GM19099 (cell line): ENCODE data around the gene TMEM143.

ENCODE experiments used
- POLR2A ChIP-seq: IDR thresholded peaks from 3 replicates; pipeline ENCODE4 v1.6.1; 2011; ENCODE audit warnings: low read depth; ENCODE audit not compliant: insufficient read length; ENCODE audit errors: extremely low read depth

Gene TMEM143

GRCh38 chr19:48363810-48364597 lies at the start of gene TMEM143, which contains the start of gene SYNGR4:
TMEM143 (minus strand) TSS chr19:48363940; CDS start chr19:48363920, 20 bp downstream.
SYNGR4 (plus strand) TSS chr19:48364367; CDS start chr19:48365843, 1,476 bp downstream.
- TF ChIP-seq POLR2A: peak; percentile 62

- TF ChIP-seq POLR2A: no peak
Observed at GRCh38 chr19:48405850-48406249, 42.1 kb upstream of the TMEM143 start.

GRCh38 chr19:48405010-48405659 lies 41.4 kb upstream of the TMEM143 start:
- TF ChIP-seq POLR2A: no peak

GRCh38 chr19:48403606-48404005 lies 39.9 kb upstream of the TMEM143 start:
- TF ChIP-seq POLR2A: no peak

GRCh38 chr19:48401287-48401686 lies 37.5 kb upstream of the TMEM143 start:
- TF ChIP-seq POLR2A: no peak

- no peak for TF ChIP-seq POLR2A
Observed at GRCh38 chr19:48400018-48400742, 36.4 kb upstream of the TMEM143 start.

GRCh38 chr19:48398375-48399235 lies 34.9 kb upstream of the TMEM143 start:
- peak; percentile 73 for TF ChIP-seq POLR2A

GRCh38 chr19:48398102-48398374 lies 34.3 kb upstream of the TMEM143 start:
- TF ChIP-seq POLR2A: no peak

- no peak for TF ChIP-seq POLR2A
Observed at GRCh38 chr19:48397263-48398101, 33.7 kb upstream of the TMEM143 start.

- no peak for TF ChIP-seq POLR2A
Observed at GRCh38 chr19:48396824-48397176, 33.1 kb upstream of the TMEM143 start.

- TF ChIP-seq POLR2A: no peak
Observed at GRCh38 chr19:48396016-48396823, 32.5 kb upstream of the TMEM143 start.

GRCh38 chr19:48395499-48395898 lies 31.8 kb upstream of the TMEM143 start:
- TF ChIP-seq POLR2A: no peak

GRCh38 chr19:48395170-48395455 lies 31.4 kb upstream of the TMEM143 start:
- no peak for TF ChIP-seq POLR2A
